GM12891 (cell line): ENCODE measurements around the gene TK2.

Experiments used
- POLR2A ChIP-seq: IDR thresholded peaks from 2 replicates; pipeline ENCODE4 v1.6.1; 2011; ENCODE audit warnings: low read depth, low read length, control low read depth
- POLR2AphosphoS5 ChIP-seq: IDR thresholded peaks from 2 replicates; pipeline ENCODE4 v1.6.1; 2011; ENCODE audit warnings: low read depth, low read length, control low read depth
- TAF1 ChIP-seq: IDR thresholded peaks from 2 replicates; pipeline ENCODE4 v1.6.1; 2011; ENCODE audit warnings: low read depth, low read length, control low read depth

DNA sequence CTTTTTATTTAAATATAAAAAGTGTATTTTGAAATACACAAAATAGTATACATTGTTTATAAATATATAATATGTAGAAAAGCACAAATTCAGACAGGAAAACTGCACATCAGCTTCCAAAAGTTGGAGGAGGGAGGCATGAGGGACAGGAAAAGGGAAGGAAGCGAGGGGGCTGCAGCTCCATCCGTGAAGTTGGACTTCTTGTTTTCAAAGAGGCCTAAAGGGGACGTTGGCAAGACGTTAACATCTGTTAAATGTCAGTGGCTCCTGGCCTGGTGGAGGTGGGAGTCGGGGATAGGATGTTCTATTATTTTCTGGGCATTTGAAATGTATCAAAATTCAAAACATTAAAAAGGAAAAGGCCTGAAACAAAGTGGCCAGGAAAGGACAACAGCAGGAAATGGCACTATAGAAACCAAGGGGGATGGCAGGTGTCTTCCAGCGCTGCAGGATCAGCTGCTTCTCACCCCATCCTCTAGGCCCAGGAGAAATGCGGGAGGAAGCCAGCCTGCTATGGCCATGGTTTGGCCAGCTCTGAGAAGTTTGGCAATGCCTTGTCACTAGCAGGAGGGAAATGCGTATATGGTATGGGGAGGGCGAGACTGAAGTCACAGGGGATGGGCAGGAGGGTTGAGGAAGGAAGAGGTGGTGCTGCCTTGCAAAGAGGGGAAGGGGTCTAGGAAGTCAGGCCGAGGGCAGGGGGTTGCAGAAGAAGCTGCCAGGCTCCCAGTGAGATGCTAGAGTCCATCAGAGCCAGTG, 35.7 kb upstream of the TK2 start:
- TF ChIP-seq POLR2AphosphoS5, result no peak
- no peak for TF ChIP-seq TAF1
- no peak for TF ChIP-seq POLR2A
